AG09319 (cell line): Measurements from ENCODE around the gene LAMA2.

Experiments used
- DNase-seq: peaks from one replicate; pipeline ENCODE4 v3.0.0-alpha.2; 2010; ENCODE audit warnings: low read depth; ENCODE audit errors: extremely low read depth
- CTCF ChIP-seq: IDR thresholded peaks from 2 replicates; pipeline ENCODE4 v1.5.1; 2011; ENCODE audit warnings: low read depth, mild to moderate bottlenecking, inconsistent platforms, low read length, moderate library complexity

Gene LAMA2

GRCh38 chr6:129335792-129336191 lies 452.9 kb downstream of the LAMA2 start:
- no peak for TF ChIP-seq CTCF
- DNase-seq, result no peak

- DNase-seq, result no peak
- TF ChIP-seq CTCF, result no peak
Observed at GRCh38 chr6:129338683-129339082, 455.7 kb downstream of the LAMA2 start.

- DNase-seq, result peak; percentile 92
- no peak for TF ChIP-seq CTCF
Observed at GRCh38 chr6:129340983-129341382, 458.0 kb downstream of the LAMA2 start.

GRCh38 chr6:129342243-129342642 lies 459.3 kb downstream of the LAMA2 start:
- no peak for TF ChIP-seq CTCF
- peak; percentile 49 for DNase-seq

- DNase-seq, result no peak
- no peak for TF ChIP-seq CTCF
Observed at GRCh38 chr6:129342796-129343195, 459.9 kb downstream of the LAMA2 start.

- no peak for TF ChIP-seq CTCF
Observed at GRCh38 chr6:129344379-129344778, 461.4 kb downstream of the LAMA2 start.

GRCh38 chr6:129345890-129346289 lies 463.0 kb downstream of the LAMA2 start:
- DNase-seq, result no peak
- TF ChIP-seq CTCF, result no peak

More at GRCh38 chr6:129344379-129344778, 461.4 kb downstream of the LAMA2 start:
- DNase-seq, result no peak
